PFSK-1 (cell line): ENCODE results near the gene SLC5A4.

ENCODE experiments used
- FOXP2 ChIP-seq: optimal IDR thresholded peaks from 2 replicates; pipeline ENCODE3; 2011; ENCODE audit warnings: borderline replicate concordance, control low read depth, inconsistent platforms; ENCODE audit not compliant: insufficient read depth; ENCODE audit errors: extremely low read length, extremely low read depth
- POLR2AphosphoS5 ChIP-seq: IDR thresholded peaks from 2 replicates; pipeline ENCODE4 v1.6.1; 2012; ENCODE audit warnings: low read depth, mild to moderate bottlenecking, control low read depth, low read length, moderate library complexity
- REST ChIP-seq, 2 experiments: IDR thresholded peaks; 2 replicates each; pipeline versions ENCODE4 v1.6.1 to v1.8.0; 2011 to 2012; ENCODE audit warnings: low read depth in 2 of 2, low read length in 2 of 2, control low read depth in 1 of 2, inconsistent platforms in 1 of 2, mild to moderate bottlenecking in 1 of 2, moderate library complexity in 1 of 2; ENCODE audit not compliant: insufficient read depth in 1 of 2
- SIN3A ChIP-seq: IDR thresholded peaks from 2 replicates; pipeline ENCODE4 v1.6.1; 2012; ENCODE audit warnings: mild to moderate bottlenecking, low read length, moderate library complexity, borderline replicate concordance; ENCODE audit not compliant: insufficient read depth
- TAF1 ChIP-seq: IDR thresholded peaks from 2 replicates; pipeline ENCODE4 v1.6.1; 2012; ENCODE audit warnings: low read length, control low read depth, borderline replicate concordance; ENCODE audit not compliant: insufficient read depth

The SLC5A4 gene

GRCh38 chr22:32269316-32269715 lies 14.2 kb upstream of the SLC5A4 start:
- TF ChIP-seq TAF1 (no peak), FOXP2 (no peak), SIN3A (no peak), REST (IDR thresholded peaks at IDR 0.05; ENCODE audit: insufficient read depth in 1 of 2, low read depth in 2 of 2, low read length in 2 of 2) (no peak), POLR2AphosphoS5 (no peak)

GRCh38 chr22:32267011-32267410 lies 11.9 kb upstream of the SLC5A4 start:
- TF ChIP-seq REST (IDR thresholded peaks at IDR 0.05; ENCODE audit: insufficient read depth in 1 of 2, low read depth in 2 of 2, low read length in 2 of 2) (no peak), FOXP2 (no peak), SIN3A (no peak), POLR2AphosphoS5 (no peak), TAF1 (no peak)

GRCh38 chr22:32265882-32266767 lies 11.0 kb upstream of the SLC5A4 start:
- no peak for TF ChIP-seq REST (IDR thresholded peaks at IDR 0.05; ENCODE audit: insufficient read depth in 1 of 2, low read depth in 2 of 2, low read length in 2 of 2)
- TF ChIP-seq POLR2AphosphoS5, result no peak
- no peak for TF ChIP-seq TAF1
- no peak for TF ChIP-seq SIN3A
- no peak for TF ChIP-seq FOXP2

- TF ChIP-seq FOXP2, result no peak
These were observed 6.2 kb upstream of the SLC5A4 start for GRCh38 chr22:32261306-32261705.

- TF ChIP-seq POLR2AphosphoS5 (no peak), FOXP2 (no peak), SIN3A (no peak), REST (IDR thresholded peaks at IDR 0.05; ENCODE audit: insufficient read depth in 1 of 2, low read depth in 2 of 2, low read length in 2 of 2) (no peak)
These were observed 3.6 kb upstream of the SLC5A4 start for GRCh38 chr22:32258791-32259190.
